Activated CD4-positive, alpha-beta memory T cell treated with anti-CD3 and anti-CD28 coated beads for 36 hours (primary cell): ENCODE data around the gene SMAD3. TPM values are rescaled to one million over a fixed set of nuclear protein-coding genes. Genes with fewer than 3 reads are reported as not detected.
"Not testable (repeated sequence)": the region's sequence is repeated elsewhere in the genome, so short reads cannot be mapped to it uniquely, and the experiment has no call there.

ENCODE experiments used
- CTCF ChIA-PET: fragments of 350-600 bp; sonication (Branson Sonifier 250); formaldehyde crosslinking; loops from one replicate; lab custom pipeline; 2021; ENCODE audit warnings: antibody characterized with exemption, inconsistent platforms; lab: Charles Lee
- POLR2A ChIA-PET: fragments of 350-600 bp; sonication (Branson Sonifier 250); formaldehyde crosslinking; loops from one replicate; lab custom pipeline; 2021; ENCODE audit warnings: antibody characterized with exemption; lab: Charles Lee
- DNase-seq: peaks from one replicate; pipeline ENCODE4 v3.0.0-alpha.2; 2020
- H3K27ac Mint-ChIP-seq: one replicate; pipeline ENCODE4 v1.8.0; 2021; ENCODE audit warnings: mixed read lengths
- H3K27me3 Mint-ChIP-seq: one replicate; pipeline ENCODE4 v1.8.0; 2021; ENCODE audit warnings: mixed read lengths
- H3K36me3 Mint-ChIP-seq: one replicate; pipeline ENCODE4 v1.8.0; 2021; ENCODE audit warnings: mixed read lengths
- H3K4me1 Mint-ChIP-seq: one replicate; pipeline ENCODE4 v1.8.0; 2021; ENCODE audit warnings: low read depth, mixed read lengths
- H3K4me3 Mint-ChIP-seq: one replicate; pipeline ENCODE4 v1.8.0; 2021; ENCODE audit warnings: mild to moderate bottlenecking, mixed read lengths
- H3K9me3 Mint-ChIP-seq: one replicate; pipeline ENCODE4 v1.8.0; 2021; ENCODE audit warnings: mixed read lengths
- intact Hi-C: fragments of 100-400 bp; cut with micrococcal nuclease; formaldehyde crosslinking; loops from one replicate; pipeline ENCODE4 v1.15.1; 2023
- total RNA-seq, 2 experiments: library from RNA; stranded (reverse); gene quantifications; one replicate each; pipeline ENCODE4 v1.2.3, GENCODE V29; 2021

SMAD3 gene
- total RNA-seq, 2 experiments from 2014 or later = 50.2 to 50.5 TPM

- DNase-seq = no peak
- Mint-ChIP-seq H3K36me3 (no peaks in the 10 kb centered on the region), H3K9me3 (no peaks in the 10 kb centered on the region), H3K27ac (no peak overlapping the region), H3K4me3 (no peak overlapping the region), H3K4me1 (peaks cover 33% of the 10 kb centered on the region), H3K27me3 (peaks cover 3% of the 10 kb centered on the region)
- ChIA-PET POLR2A (interaction anchor here (0.9 to 1.2 kb wide), 2 partner anchors 43 to 61 kb away, joined by 3 read pairs; no protein-coding TSS in a partner anchor), CTCF (no interaction called here)
- intact Hi-C loops = loop anchor here (1.0 to 10.0 kb wide), 4 partner anchors 60 to 280 kb away; no protein-coding TSS in a partner anchor
These were observed 40.4 kb upstream of the SMAD3 start for GRCh38 chr15:67024998-67025368.

DNA sequence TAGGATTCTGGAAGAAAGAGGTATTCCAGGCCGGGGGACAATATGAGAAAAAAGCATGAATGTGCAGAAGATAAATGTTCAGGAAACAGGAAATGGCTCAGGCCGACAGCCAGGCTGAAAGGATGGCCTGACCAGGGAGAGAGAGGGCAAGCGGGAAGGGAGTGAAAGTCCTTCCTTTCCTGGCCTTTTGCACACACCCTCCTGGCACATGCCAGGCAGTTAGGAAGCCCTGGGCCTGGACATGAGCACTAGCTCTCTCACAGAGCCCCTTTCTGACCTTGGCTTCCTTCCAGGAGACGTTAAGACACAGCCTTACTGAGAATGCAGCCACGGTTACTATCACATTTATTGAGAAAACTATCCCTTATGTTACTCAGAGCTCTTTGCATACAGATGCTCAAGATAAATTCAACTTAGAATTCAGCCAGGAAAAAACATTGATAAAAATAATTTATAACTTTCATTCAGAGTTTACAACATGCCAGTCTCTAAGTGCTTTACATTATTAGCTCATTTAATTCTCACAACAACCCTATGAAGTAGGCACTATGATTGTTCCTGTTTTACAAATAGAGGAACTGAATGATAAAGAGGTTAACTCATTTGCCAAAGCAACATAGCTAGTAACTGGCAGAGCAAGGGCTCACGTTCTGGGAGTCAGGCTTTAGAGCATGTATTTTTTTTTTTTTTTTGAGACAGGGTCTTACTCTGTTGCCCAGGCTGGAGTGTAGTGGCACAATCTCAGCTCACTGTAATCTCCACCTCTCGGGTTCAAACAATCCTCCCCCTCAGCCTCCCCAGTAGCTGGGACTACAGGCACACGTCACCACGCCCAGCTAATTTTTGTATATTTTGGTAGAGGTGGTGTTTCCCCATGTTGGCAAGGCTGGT lies 39.4 kb upstream of the SMAD3 start:
- POLR2A ChIA-PET = interaction anchor here (0.6 to 1.2 kb wide), 3 partner anchors 40 to 108 kb away, joined by 3 to 4 read pairs (median 3); no protein-coding TSS in a partner anchor
- CTCF ChIA-PET = no interaction called here
- intact Hi-C loops = loop anchor here (5.0 to 10.0 kb wide), 2 partner anchors 76 to 279 kb away; no protein-coding TSS in a partner anchor

GRCh38 chr15:67026610-67026967 lies 38.8 kb upstream of the SMAD3 start:
- no peaks in the 10 kb centered on the region for H3K36me3 Mint-ChIP-seq
- H3K27ac Mint-ChIP-seq = no peak overlapping the region
- POLR2A ChIA-PET = no interaction called here
- H3K4me3 Mint-ChIP-seq = no peak overlapping the region
- H3K4me1 Mint-ChIP-seq = peaks cover 33% of the 10 kb centered on the region
- no peaks in the 10 kb centered on the region for H3K9me3 Mint-ChIP-seq
- no peak for DNase-seq
- intact Hi-C loops = loop anchor here (5.0 to 10.0 kb wide), 2 partner anchors 76 to 278 kb away; no protein-coding TSS in a partner anchor
- CTCF ChIA-PET = no interaction called here
- H3K27me3 Mint-ChIP-seq = peaks cover 5% of the 10 kb centered on the region

More for the DNA sequence above, 39.4 kb upstream of the SMAD3 start:
- Mint-ChIP-seq H3K36me3 (no peaks in the 10 kb centered on the region), H3K27ac (no peak overlapping the region), H3K4me1 (peaks cover 33% of the 10 kb centered on the region), H3K9me3 (no peaks in the 10 kb centered on the region), H3K4me3 (no peak overlapping the region), H3K27me3 (peaks cover 5% of the 10 kb centered on the region)
- no peak for DNase-seq

GRCh38 chr15:67028440-67028839 lies 37.0 kb upstream of the SMAD3 start:
- ChIA-PET CTCF (interaction anchor here (0.7 kb wide), 1 partner anchor 41 kb away, joined by 3 read pairs; no protein-coding TSS in a partner anchor), POLR2A (interaction anchor here (0.6 to 1.2 kb wide), 2 partner anchors 15 to 266 kb away, joined by 3 read pairs; no protein-coding TSS in a partner anchor)
- H3K27me3 Mint-ChIP-seq, H3K36me3 Mint-ChIP-seq, H3K4me3 Mint-ChIP-seq, H3K9me3 Mint-ChIP-seq, DNase-seq, H3K27ac Mint-ChIP-seq: not testable (repeated sequence)
- peaks cover 29% of the 10 kb centered on the region for H3K4me1 Mint-ChIP-seq
- intact Hi-C loops = loop anchor here (5.0 to 10.0 kb wide), 2 partner anchors 74 to 276 kb away; no protein-coding TSS in a partner anchor

GRCh38 chr15:67030036-67030762 lies 35.2 kb upstream of the SMAD3 start:
- no peak overlapping the region for H3K27ac Mint-ChIP-seq
- H3K4me3 Mint-ChIP-seq = no peak overlapping the region
- H3K27me3 Mint-ChIP-seq = peaks cover 7% of the 10 kb centered on the region
- peaks cover 19% of the 10 kb centered on the region for H3K4me1 Mint-ChIP-seq
- POLR2A ChIA-PET = no interaction called here
- no peaks in the 10 kb centered on the region for H3K36me3 Mint-ChIP-seq
- CTCF ChIA-PET = no interaction called here
- intact Hi-C loops = loop anchor here (5.0 kb wide), 1 partner anchor 37 kb away; the partner anchor contains the start of gene SMAD3
- no peaks in the 10 kb centered on the region for H3K9me3 Mint-ChIP-seq
- no peak for DNase-seq

GRCh38 chr15:67031331-67031730 lies 34.1 kb upstream of the SMAD3 start:
- CTCF ChIA-PET = no interaction called here
- intact Hi-C loops = loop anchor here (5.0 kb wide), 1 partner anchor 36 kb away; the partner anchor contains the start of gene SMAD3
- Mint-ChIP-seq H3K9me3 (no peaks in the 10 kb centered on the region), H3K36me3 (no peaks in the 10 kb centered on the region), H3K4me3 (no peak overlapping the region), H3K27me3 (peaks cover 7% of the 10 kb centered on the region), H3K4me1 (peaks cover 13% of the 10 kb centered on the region), H3K27ac (no peak overlapping the region)
- POLR2A ChIA-PET = no interaction called here
- DNase-seq = no peak

DNA sequence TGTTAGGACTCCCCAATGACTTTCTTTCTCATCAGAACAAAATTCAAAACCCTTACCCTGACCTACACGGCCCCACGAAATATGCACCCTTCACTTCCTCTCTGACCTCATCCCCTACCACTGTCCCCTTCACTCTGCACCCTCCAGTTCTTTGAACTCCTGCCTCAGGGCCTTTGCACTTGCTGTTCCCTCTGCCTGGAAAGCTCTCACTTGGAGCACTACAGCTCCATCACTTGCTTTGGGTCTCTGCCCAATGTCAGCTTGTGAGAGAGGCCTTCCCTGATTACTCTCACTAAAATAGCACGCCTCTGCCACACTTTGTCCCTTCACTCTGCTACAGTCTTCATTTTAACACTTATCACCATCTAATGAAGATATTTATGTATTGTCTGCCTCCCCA lies 32.8 kb upstream of the SMAD3 start:
- no peaks in the 10 kb centered on the region for H3K36me3 Mint-ChIP-seq
- H3K4me3 Mint-ChIP-seq = no peak overlapping the region
- H3K9me3 Mint-ChIP-seq = no peaks in the 10 kb centered on the region
- ChIA-PET POLR2A (interaction anchor here (1.3 kb wide), 1 partner anchor 33 kb away, joined by 3 read pairs; the partner anchor contains the start of gene SMAD3), CTCF (interaction anchor here (1.2 kb wide), 1 partner anchor 87 kb away, joined by 3 read pairs; no protein-coding TSS in a partner anchor)
- intact Hi-C loops = loop anchor here (5.0 kb wide), 1 partner anchor 35 kb away; the partner anchor contains the start of gene SMAD3
- H3K27me3 Mint-ChIP-seq = peaks cover 7% of the 10 kb centered on the region
- DNase-seq = no peak
- peaks cover 18% of the 10 kb centered on the region for H3K4me1 Mint-ChIP-seq
- no peak overlapping the region for H3K27ac Mint-ChIP-seq

DNA sequence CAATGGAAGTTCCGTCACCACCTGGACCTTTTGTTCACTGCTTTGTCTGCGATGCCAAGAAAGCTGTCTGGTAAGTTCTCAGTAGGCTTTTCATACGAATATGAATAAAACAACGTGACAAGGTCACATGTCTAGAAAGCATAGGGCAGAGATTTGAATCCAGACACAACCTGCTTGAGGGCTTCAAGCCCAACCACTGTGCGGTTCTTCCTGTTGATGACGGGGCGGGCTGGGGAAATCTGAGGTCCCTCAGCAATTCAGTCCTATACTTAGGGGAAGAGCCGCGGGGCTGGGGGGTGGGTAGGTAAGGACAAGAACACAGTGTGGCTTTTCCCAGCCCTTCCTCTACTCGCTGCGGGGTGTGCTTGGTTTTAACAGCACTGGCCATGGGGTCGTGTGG lies 32.4 kb upstream of the SMAD3 start:
- Mint-ChIP-seq H3K9me3 (no peaks in the 10 kb centered on the region), H3K36me3 (no peaks in the 10 kb centered on the region), H3K4me3 (peak overlapping the region; percentile 64), H3K27ac (no peak overlapping the region), H3K4me1 (peaks cover 19% of the 10 kb centered on the region), H3K27me3 (peaks cover 7% of the 10 kb centered on the region)
- POLR2A ChIA-PET = interaction anchor here (1.3 kb wide), 1 partner anchor 33 kb away, joined by 3 read pairs; the partner anchor contains the start of gene SMAD3
- DNase-seq = peak; percentile 71
- CTCF ChIA-PET = interaction anchor here (1.2 kb wide), 1 partner anchor 87 kb away, joined by 3 read pairs; no protein-coding TSS in a partner anchor
- intact Hi-C loops = loop anchor here (5.0 kb wide), 1 partner anchor 34 kb away; the partner anchor contains the start of gene SMAD3

- H3K27me3 Mint-ChIP-seq = peaks cover 7% of the 10 kb centered on the region
- DNase-seq = peak; percentile 40
- peaks cover 21% of the 10 kb centered on the region for H3K4me1 Mint-ChIP-seq
- peak overlapping the region; percentile 64 for H3K4me3 Mint-ChIP-seq
- H3K36me3 Mint-ChIP-seq = no peaks in the 10 kb centered on the region
- H3K27ac Mint-ChIP-seq = no peak overlapping the region
- no peaks in the 10 kb centered on the region for H3K9me3 Mint-ChIP-seq
- ChIA-PET CTCF (interaction anchor here (1.2 kb wide), 1 partner anchor 88 kb away, joined by 3 read pairs; no protein-coding TSS in a partner anchor), POLR2A (interaction anchor here (1.3 kb wide), 1 partner anchor 32 kb away, joined by 3 read pairs; the partner anchor contains the start of gene SMAD3)
- intact Hi-C loops = loop anchor here (5.0 kb wide), 1 partner anchor 34 kb away; the partner anchor contains the start of gene SMAD3
These were observed 31.8 kb upstream of the SMAD3 start for GRCh38 chr15:67033571-67034044.

- H3K27me3 Mint-ChIP-seq = peaks cover 4% of the 10 kb centered on the region
- H3K27ac Mint-ChIP-seq = no peak overlapping the region
- DNase-seq = no peak
- H3K9me3 Mint-ChIP-seq = no peaks in the 10 kb centered on the region
- no peak overlapping the region for H3K4me3 Mint-ChIP-seq
- H3K4me1 Mint-ChIP-seq = peaks cover 35% of the 10 kb centered on the region
- ChIA-PET CTCF (no interaction called here), POLR2A (no interaction called here)
- intact Hi-C loops = no loop called here
- no peaks in the 10 kb centered on the region for H3K36me3 Mint-ChIP-seq
These were observed 29.5 kb upstream of the SMAD3 start for GRCh38 chr15:67035886-67036285.
